Stimulated activated CD8-positive, alpha-beta memory T cell treated with anti-CD3 and anti-CD28 coated beads, Interleukin-4, amount 100 ng/mL, for 1 hour (primary cell): Measurements from ENCODE around the gene FLNC.

Source experiments
- DNase-seq, 2 donors: peaks; one replicate each; pipeline ENCODE4 v3.0.0-alpha.2; 2020; ENCODE audit warnings: low read depth in 2 of 2, low spot score in 1 of 2

FLNC gene

DNA sequence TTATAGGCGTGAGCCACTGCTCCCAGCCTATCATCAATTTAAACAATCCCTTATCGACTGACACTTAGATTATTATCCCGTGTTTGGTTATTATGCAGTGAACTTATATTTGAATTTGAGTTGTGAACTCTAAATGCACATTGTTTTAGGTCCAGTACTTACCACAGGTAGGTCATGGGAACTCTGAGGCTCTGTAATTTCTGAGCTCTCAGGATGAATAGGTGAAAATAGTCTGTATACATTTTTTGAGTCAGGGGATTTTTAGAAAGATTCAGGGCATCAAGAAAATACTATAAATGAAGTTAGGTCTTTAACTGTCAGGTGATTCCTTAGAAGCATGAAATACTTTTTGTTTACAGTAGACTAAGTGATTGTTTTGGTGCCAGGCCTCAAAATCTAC, 29.6 kb upstream of the FLNC start:
- DNase-seq = no peak

DNA sequence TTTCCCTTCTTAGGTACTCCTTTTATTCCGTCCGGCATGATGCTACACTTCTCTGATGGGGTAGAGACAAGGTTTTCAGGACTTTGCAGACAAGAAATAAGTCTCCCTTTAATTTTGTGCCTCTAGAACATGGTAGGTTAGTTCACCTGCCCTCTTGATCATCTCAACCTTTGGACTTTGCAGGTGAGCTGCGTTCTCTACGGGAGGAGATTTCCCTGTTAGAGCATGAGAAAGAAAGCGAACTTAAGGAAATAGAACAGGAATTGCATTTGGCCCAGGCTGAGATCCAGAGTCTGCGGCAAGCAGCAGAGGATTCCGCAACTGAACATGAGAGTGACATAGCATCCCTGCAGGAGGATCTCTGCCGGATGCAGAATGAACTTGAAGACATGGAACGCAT, 29.2 kb upstream of the FLNC start:
- no peak for DNase-seq

DNA sequence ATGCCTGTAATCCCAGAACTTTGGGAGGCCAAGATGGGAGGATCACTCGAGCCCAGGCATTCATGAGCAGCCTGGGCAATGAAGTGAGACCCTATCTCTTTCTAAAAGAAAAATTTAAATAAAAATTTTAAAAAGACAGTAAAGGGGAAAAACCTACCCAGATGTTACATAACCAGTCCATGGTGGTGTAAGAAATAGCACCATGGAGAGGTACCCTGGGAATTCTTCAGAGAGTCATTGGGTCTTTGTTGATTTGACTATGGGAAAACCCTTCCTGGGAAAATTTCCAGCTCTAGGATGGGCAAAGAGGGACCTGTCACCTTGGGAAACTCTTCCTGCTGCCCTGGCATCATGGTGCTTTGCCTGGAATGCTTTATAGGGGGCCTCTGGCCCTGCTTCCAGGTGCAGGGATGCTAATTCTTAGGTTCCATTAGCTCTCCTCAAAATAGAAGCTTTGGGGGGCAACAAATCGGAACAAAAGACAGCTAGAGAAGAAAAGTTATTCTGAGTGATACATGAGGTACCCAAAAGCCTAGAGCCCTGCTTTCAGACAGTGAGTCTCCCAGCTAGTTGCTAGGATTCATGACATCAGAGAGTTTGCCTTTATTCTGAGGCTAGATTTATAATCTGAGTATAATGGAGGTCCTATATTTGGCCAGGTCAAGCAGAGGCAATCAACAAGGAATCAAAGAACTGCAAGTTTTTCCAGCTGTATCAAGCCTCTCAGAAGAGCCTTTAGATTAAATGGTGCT, 28.4 kb upstream of the FLNC start:
- no peak for DNase-seq

DNA sequence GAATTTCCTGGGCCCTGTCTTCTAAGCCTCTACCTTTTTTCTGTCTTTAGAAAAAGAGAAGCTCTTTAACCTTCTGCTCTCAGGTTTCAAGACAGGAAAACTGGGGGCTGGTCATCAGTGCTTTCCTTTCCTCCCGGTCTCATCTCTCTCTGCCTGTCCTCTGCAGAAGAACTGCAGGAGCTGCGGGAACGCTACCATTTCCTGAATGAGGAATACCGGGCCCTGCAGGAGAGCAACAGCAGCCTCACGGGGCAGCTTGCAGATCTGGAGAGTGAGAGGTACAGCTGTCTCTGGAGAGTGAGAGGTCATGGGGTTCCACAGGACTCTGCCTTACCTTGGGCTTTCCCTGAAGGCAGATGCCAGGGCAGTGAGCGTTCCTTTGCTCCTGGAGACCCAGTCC, 25.7 kb upstream of the FLNC start:
- no peak for DNase-seq

DNA sequence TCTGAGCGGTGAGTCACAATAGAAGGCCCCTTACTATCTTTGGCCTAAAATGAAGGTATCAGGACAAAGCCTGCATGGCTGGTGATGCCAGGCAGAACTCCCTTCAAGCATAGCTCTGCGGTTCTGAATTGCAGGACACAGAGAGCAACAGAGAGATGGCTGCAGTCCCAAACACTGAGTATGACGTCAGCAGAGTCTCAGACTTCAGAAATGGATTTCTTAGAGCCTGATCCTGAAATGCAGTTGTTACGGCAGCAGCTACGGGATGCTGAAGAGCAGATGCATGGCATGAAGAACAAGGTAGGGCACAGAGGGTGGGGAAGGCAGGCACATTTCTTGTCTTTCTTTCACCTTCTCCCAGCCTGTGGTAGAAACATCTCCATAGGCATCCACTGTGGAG, 25.0 kb upstream of the FLNC start:
- no peak for DNase-seq

DNA sequence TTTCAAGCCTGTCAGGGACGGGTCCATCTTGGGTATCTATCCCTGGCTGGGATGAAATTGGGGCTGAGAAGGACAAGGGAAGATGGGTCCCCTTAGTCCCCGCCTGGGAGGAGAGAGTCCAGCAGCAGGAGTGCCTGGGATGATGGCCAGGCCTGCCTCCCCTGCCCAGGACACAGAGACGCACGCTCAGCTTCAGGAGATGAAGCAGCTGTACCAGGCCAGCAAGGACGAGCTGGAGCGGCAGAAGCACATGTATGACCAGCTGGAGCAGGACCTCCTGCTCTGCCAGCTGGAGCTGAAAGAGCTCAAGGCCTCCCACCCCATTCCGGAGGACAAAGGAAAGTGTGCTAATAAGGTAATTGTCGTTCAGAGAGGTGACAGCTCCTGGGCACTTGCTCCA, 23.0 kb upstream of the FLNC start:
- no peak for DNase-seq

DNA sequence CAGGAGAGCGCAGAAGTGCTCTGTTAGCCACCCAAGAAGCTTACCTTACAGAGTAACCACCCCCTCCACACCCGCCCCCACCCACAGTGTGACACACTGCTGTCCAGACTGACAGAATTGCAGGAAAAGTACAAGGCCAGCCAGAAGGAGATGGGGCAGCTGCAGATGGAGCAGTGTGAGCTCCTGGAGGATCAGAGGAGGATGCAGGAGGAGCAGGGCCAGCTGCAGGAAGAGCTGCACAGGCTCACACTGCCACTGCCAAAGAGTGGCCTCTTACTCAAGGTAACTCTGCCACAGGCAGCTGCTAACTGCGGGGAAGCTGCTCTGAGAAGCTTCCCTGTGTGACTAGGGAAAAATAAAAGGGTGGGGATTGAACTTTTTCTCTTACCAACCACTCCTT, 20.8 kb upstream of the FLNC start:
- no peak for DNase-seq

DNA sequence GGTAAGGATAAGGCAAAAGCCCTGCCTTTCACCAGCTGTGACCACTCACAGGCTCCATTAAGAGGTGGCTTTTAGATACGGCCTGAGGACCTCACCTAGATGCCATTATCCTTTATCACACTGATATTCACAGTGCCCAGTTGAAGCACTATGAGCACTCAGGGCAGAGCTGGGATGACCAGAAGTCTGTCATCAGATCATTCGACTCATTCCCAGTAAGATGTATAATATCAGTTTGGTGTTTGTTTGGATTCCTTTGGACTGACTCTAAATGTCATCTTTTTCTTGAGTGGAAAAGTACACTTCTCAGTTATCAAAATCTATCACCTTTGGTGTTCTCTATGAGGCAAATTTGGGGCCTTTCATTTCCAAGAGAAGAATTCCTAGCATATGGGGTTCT, 19.7 kb upstream of the FLNC start:
- no peak for DNase-seq

DNA sequence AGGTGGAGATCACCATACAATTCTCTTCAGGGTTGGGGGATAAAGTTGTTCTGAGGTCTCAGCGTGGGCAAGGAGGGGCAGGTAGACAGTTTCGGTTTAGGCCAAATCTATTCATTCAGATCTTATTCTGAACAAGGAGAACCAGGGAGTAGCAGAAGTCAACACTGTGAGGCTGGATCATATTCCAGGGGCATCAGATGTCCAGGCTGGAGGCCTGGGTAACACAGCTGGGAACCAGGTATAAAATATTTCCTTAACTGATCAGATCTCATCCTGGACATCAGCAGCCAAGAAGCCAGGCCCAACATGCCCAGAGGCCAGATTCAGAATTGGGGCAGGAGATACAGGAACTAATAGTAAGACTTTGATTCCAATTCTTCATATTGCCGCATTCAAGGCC, 19.2 kb upstream of the FLNC start:
- no peak for DNase-seq

DNA sequence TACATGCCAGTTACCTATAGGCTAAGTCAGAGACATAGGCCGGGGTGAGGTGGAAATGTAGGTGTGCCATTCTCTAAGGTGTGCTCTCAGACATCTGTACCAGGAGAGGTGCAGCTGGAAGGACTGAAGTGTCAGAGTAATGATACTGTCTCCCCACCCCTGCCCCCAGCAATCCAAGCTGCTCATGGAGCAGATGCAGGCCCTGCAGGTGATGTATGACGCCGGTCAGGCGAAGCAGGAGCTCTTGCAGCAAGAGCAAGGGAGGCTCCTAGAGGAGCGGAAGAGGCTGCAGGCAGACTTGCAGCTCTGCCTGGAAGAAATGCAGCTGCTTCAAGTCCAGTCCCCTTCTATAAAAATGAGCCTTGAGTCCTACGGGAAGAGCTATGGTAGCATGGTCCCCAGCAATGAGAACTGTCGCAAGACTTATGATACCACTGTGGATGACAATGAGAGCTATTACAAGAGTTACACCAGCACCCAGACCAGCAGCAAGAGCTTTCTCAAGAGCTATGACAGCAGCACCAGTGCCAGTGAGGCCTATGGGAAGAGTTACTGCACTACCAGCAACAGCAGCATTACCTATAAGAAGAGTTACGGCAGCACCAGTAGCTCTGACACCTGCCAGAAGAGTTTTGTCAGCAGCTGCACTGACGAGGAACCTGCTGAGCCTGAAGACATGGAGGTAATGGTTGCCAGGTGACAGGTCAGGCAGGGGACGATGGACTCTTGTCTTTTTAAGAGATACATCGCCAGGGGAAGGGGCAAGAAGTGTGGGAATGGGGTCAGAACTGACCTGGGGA, 18.4 kb upstream of the FLNC start:
- no peak for DNase-seq

DNA sequence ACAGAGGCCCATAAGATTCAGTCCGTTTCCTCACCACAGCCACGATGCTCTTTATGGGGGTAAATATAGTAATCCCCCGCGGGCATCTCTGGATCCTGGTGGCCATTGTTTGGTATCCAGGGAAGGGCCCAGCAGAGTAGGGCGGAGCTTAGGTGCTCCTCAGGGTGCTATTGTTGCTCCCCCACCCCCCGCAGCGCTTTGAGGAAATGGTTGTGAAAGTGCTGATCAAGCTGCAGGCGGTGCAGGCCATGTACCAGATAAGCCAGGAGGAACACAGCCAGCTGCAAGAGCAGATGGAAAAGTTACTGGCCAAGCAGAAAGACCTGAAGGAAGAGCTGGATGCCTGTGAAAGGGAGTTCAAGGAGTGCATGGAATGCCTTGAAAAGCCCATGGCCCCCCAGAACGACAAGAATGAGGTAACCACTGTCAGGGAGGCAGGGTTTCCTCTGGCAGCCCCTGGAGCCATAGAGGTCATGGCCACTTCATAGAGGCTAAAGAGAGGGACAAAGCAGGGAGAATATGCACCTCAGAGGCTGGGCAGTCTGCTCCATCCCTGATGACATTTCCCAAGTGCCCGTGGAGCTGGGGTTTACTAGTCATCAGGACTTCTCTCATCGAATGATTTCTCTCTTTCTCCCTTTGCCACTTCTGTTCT, 17.6 kb upstream of the FLNC start:
- no peak for DNase-seq

DNA sequence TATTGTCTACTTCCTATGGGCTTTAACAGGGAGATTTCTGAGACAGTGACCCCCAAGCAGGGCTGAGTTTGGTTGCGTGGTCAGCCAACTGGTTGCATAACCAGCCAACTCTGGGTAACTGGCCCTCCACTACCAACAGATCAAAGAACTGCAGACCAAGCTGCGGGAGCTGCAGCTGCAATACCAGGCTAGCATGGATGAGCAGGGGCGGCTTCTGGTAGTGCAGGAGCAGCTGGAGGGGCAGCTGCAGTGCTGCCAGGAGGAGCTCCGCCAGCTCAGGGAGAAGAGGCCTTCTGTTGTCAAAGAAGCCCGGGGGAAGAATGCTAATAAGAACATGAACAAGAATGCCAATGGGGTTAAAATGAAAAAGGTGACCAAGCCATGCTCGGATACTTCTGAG, 15.7 kb upstream of the FLNC start:
- DNase-seq = no peak

DNA sequence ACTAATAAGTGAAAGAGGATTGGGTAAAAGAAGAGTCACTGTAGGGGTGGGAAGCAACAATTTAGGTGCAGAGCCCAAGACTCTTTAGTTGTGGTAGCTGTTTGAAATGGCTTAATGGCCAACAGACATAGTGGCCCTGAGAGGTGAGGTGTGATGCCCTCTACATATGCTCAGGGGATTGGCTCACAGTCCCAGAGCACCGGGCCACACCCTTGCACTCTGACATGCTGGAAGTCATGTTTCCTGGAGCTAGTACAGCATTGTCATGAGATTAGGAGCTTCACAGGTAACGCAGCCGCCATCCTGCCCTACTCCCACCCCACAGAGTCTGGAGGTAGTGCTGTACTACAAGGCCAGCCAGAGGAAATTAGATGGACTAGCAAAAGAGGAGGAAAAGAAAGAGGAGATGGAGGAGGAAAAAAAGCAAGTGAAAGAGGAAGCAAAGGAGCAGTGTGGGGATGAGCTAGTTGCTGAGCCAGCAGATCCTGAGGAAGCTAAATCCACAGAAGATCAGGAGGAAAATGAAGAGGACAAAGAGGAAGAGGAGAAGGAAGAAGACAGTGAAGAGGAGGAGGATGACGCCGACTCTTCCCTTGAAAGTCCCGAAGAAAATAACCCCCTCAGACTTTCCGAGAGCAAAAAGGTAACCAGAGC, 14.8 kb upstream of the FLNC start:
- DNase-seq = no peak

DNA sequence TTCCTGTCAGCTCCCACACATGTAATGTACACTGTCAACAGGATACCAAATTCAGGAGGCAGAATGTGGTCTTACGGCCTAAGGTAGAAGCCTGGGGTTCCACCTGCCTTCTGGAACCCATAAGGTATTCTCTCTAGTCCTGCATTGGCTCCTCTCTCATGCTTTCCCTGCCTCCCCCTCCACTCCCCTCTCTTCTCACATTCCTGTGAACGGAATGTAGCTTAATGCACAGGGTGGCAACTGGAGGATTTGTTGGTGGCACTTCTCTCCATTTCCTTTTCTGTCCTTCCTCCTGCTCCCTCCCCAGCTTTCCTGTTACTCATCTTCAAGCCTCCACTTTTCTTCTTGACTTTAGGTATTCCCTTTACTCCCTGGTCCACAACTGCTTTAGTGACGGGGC, 11.5 kb upstream of the FLNC start:
- DNase-seq = no peak

DNA sequence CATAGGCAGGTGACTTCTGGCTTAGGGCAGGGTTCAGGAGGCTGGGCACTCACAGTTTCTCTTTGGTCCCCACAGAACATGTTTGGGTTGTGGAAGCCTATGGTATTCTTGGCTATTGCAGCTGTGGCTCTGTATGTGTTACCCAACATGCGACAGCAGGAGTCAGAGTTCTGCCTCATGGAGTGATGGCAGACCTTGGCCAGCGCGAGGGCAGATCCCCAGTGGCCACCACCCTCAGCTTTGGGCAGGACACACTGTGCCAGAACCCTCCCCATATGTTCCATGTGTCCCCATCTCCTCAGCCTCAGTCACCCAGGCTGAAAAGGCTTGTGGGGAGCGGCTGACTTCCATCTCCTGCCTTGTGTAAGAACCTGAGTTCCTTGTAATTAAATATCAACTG, 8.5 kb upstream of the FLNC start:
- DNase-seq = no peak

DNA sequence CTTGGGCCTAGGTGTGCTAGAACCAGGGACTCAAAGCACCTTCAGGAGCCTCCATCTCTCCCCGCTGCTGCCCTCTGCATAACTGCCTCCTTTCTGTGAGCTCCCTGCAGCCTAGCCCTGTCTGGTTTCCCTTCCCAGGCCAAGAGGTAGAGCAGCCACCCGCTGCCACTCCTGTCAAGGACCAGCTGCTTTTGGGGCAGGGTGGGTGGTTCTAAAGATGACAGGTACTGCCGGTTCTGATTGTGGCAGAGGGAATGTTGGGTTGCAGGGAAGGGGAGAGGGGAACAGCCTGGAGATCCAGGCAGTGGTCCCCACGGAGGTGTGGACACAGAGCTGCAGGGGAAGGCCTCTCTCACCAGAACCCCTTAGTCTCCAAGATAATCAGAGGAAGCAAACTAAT, 3.7 kb upstream of the FLNC start:
- no peak for DNase-seq

DNA sequence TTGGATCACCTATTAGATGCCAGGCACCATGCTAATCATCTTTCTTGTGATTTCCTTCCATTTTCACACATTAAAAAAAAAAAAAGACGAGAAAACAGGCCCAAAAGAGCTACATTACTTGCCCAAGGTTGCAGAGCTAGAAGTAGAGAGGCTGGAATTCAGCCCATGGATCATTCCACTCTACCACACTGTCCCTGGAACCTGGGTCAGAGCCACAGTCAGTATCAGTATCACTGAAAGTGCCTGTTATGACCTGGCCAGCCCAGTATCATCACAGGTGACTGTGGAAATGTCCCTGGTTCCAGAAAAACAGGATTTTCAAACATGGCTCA, 3.3 kb upstream of the FLNC start:
- DNase-seq = no peak

DNA sequence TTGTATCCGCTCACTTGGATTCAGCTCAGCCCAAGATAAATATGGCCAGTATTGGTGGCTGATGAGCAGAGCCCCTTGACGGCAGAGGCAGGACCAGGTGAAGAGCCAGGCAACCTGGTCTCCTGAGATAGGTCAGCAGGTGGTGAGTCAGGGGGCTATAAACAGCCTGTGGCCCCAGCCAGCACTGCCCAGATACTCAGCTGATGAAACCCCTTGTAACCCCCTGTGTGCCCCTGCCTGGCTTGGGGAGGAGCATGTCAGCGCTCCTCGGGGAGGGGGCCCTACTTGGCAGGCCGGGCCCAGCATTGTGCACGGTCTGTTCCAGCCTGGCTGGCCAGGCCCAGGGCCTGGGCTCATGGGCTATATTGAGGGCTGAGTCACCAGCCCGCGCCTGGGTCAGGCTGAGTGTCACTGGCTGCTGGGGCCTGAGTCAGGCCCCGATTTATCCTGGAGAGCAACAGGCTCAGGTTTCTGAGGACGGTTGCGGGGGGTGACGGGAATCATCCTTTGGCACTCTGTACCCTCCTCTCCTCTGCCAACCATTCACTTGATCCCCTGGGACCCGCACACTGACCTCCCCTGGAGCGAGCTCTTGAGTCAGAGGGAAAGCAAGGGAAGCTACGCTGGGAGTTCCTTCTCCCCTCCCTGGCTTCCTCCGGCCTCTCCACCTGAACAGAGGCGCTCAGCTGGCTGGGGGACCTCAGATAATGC, 2.8 kb upstream of the FLNC start:
- no peak for DNase-seq

DNA sequence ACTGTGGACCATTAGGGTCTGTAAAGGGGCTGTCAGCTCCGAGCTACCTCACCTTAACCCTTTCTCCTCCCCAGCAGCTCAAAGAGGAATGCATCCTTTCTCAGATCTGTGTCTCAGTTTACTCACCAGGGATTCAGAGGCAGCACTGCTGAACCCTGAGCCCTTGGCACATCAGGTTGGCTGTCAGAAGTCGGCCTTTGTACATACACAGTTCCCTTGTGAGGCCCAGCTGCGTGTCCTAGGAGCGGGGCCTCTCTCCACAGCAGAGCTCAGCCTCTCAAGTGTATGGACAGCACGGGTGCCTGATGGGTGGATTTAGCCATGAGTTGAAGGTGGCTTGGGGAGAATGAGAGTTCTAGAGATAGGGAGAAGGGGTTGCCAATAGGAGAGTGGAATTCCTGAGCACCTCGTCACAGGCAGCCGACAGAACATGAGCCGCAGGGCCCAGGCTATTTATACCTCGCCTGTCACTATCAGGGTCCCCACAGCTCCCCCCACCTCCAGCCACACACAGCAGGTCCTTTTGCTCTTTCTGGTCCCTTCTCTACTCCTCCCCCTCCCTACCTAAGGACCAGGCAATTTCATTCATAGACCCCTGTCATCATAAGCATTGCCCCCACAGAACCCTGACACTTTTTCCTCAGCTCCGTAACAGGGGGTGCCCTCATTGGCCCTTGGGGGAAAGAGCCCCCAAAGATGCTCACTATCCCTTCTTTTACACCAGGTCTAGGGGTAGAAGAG, 2.1 kb upstream of the FLNC start:
- no peak for DNase-seq

DNA sequence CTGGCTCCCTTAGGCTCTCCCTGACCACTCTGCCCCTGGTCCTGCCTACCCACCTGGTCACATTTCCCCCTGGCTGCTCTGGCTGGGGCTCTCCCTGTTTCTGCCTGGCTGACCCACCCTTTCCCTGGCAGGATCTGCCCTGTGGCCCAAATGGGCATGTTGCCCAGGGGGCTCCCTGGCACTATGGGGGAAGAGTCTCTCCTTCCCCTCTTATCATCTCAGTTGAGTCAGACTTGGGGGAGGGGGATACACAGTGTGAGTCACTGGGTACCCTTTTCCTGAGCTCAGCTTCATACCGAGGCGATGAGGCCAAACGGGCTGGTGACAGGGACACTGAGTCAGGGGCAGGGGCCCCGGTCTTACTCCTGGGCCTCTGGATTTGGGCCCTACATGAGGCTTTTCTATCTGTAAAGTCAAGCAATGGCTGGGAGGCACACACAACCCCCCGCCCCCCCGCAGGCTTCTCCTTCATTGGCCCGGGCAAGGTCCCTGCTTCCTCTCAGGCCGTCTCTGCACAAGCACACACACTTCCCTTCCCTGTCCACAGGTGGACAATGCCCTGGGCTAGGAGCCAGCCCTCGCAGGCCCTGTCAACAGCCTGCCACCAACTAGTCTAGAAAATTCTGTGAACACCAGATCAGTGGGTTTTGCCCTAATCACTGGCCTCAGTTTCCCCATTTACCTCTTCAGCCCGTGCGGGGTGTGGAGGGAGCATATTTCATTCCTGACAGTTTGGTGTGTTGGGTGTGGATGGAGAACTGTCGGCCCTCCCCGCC, 627 bp upstream of the FLNC start:
- no peak for DNase-seq
